Measurements from ENCODE around the gene DONSON.

DONSON gene

DNA sequence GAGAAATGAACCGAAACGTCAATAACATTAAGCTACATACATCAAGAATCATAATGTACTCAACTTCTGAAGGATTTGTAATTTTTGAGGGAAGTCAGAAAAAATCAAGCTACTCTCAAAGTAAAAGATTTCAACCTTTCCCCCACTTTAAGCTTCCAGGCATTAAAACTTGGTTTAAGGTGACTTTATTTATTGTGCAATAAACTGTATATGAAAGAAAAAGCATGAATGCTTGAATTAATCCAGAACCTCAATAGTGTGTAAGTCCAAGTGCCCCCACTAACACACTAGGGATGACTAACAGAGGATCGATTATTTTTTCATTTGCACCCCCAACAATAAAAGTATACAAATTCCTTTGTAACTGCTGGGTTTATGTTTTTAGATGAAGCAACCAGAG is 57.5 kb downstream of the DONSON start:
- in situ Hi-C loops (cut with MboI; ENCODE audit: low pct_unique_long_range_greater_than_20kb, low sequenced_read_pairs, unreplicated experiment) = no loop called here
- no peak for DNase-seq (ENCODE audit: low spot score)
- TF ChIP-seq, protein P1, sequence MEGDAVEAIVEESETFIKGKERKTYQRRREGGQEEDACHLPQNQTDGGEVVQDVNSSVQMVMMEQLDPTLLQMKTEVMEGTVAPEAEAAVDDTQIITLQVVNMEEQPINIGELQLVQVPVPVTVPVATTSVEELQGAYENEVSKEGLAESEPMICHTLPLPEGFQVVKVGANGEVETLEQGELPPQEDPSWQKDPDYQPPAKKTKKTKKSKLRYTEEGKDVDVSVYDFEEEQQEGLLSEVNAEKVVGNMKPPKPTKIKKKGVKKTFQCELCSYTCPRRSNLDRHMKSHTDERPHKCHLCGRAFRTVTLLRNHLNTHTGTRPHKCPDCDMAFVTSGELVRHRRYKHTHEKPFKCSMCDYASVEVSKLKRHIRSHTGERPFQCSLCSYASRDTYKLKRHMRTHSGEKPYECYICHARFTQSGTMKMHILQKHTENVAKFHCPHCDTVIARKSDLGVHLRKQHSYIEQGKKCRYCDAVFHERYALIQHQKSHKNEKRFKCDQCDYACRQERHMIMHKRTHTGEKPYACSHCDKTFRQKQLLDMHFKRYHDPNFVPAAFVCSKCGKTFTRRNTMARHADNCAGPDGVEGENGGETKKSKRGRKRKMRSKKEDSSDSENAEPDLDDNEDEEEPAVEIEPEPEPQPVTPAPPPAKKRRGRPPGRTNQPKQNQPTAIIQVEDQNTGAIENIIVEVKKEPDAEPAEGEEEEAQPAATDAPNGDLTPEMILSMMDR (IDR thresholded peaks at IDR 0.05; ENCODE audit: extremely low read depth, insufficient read depth, missing control alignments) = no peak

Measured in GM13977 (cell line).